Activated effector memory CD4-positive, alpha-beta T cell treated with Interleukin-2 at 50 U/mL for 16 hours (primary cell): ENCODE results near the gene GRPEL2.
"Not testable (repeated sequence)": the region's sequence is repeated elsewhere in the genome, so short reads cannot be mapped to it uniquely, and the experiment has no call there.

ENCODE experiments used
- DNase-seq: peaks from one replicate; pipeline ENCODE4 v3.0.0-alpha.2; 2020

The GRPEL2 gene

DNA sequence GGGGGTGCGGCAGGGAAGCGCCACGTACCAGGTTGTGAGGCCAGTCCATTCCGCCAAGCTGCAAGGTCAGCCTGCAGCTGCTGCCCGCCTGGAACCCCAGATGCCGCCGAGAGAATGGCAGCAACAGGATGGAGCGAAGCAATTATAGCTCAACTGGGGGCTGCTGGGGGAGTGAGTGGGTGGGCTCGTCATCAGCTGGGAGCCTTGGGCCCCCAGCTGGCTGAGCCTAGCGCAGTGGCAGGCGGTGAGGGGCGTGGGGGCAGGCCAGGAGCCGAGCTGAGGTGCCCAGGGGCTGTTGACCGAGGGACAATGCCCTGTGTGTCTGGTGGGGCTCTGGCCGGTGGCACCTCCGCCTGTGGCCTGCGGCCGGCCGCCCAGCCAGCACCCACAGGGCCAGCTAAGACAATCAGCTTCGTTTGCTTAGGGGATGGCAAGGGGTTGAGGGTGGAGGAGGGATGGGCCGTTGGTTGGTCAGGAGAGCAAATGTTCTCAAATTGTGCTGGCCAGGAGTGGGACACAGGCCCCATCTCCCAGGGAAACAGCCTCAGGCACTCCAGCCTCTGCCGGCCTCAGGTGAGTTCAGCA, 34.0 kb downstream of the GRPEL2 start, which contains the start of gene IL17B:
TSS of gene IL17B (minus strand) at position 116 of the 585 bp plus-strand sequence. CDS start at position 49, 67 bp downstream.
- no peak for DNase-seq

DNA sequence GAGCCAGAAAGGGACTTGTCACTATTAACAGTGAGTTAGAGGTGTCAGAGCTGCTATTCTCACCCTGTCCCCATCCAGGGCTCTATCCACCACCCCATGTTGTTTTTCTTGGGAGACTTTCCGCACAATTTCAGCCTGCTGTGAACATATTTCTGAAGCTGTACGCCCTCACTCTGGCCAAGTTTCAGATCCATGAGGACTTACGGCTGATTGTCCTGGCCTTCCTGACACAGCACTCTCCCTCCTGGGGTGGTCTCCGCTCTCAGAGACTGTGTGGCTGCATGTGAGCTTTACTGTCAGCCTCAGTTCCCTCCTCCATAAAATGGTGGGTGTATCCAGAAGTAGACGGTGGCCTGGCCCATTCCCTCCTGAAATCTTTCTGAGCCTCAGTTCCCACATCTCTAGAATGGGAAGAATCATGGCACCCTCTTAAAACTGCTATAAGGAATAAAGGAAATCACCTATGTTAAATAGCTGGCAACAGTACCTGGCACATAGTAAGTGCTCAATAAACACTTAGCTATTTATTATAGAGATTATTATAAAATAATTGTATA, 34.6 kb downstream of the GRPEL2 start:
- DNase-seq: no peak

DNA sequence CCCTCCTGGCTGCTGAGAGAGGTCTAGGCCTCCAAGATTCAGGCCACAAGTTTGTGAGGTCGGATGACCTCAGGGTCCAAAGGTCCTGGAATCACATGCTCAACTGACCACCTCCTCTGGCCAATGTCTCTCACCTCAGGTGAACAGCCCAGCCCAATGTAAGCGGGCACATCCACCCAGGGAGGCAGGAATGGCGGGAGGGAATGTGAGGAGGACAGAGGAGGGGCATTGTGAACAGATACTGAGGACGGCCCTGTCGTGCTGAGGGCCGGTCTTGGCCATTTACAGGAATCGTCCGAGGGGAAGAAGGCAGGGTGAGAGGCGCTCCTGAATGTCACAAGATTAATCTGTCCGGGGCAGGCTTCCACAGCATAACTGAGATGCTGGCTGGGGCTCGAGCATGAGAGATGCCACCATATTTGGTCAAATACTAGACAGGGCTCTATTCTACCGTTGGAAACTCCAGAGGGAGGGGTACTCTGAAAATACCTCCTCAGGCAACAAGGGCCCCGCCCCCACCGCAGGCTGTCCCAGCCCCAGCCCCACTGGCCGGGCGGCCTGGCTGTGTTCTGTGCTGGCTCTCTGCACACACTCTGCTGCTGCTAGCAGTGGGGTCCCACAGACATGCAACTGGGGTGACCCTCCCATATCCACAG, 35.3 kb downstream of the GRPEL2 start:
- no peak for DNase-seq

DNA sequence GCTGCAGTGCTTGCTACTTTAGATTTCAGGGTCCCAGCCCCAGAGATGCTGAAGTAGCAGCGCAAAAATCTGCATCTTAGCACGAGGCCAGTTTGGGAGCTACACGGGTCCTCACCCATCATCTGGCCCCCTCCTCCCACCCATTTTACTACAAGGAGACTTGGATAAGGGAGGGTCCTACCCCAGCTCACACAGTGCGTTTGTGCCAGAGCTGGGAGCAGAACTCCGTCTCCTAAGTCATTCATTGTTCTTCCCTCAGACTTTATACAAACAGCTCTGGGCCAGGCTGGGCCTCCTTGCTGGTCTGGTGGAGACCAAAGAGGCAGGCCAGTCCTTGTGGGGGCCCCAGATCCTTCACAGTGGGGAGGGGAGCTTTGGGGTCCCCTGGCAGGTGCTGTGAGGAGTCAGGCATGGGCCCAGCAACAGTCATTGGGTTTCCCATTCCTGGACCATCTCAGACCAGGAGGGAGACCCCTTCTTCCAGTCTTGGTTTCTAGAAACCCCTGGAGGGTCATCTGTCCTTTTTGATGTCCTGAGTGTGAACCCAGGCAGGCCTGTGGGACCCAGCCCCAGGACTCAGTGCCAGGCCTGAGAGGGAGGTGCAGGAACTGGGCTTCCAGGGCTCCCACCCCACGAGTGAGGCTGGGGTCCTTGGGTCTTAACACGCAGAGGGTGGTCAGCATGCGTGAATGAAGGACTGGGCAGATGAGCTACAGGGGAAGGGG, 36.1 kb downstream of the GRPEL2 start:
- DNase-seq: no peak

DNA sequence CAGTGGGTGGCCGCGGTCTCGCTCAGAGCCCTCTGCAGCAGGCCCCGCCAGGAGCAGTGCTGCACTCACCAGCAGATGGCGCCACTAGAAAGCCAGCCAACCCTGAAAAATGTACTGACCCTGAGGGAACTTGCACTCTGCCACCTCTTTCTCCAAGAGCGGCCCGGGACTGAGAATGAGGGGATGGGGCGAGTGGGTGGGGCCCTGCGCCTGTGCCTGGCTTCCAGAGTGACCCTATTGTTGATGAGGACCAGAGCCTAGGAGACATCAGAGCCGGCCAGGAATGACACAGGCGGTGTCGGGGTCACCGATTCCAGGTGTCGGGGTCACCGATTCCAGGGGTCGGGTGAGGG, 36.7 kb downstream of the GRPEL2 start:
- peak; percentile 58 for DNase-seq

DNA sequence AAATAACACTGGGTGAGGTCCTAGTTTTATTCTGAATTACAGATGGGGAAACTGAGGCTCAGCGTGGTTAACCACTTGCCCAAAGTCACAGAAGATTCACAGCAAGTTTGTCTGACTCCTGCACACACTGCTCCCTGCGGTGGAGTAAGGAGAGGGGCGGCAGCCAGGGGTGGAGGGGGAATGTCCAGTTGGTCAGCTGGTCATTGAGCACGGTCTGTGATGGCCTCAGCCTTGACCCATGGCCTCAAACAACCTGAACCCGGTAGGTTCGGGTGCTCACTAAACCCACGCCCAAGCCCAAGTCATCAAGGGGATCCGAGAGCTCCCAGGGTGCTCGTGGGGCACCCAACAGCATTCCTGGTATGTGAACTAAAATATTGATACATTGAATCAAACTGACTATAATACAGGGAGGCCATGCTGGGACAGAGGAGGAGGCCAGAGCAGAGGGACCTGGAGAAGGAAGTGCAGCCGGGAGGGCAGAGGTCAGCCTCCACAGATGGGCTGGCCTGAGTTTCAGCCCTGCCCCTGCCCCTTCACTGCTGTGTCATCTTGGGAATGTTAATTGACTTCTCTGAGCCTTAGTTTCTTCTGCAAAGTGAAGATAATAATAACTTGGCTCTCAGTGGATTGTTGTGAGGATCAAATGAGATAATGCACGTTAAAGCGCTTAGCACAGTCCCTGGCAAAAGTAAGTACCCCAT, 37.4 kb downstream of the GRPEL2 start:
- no peak for DNase-seq

DNA sequence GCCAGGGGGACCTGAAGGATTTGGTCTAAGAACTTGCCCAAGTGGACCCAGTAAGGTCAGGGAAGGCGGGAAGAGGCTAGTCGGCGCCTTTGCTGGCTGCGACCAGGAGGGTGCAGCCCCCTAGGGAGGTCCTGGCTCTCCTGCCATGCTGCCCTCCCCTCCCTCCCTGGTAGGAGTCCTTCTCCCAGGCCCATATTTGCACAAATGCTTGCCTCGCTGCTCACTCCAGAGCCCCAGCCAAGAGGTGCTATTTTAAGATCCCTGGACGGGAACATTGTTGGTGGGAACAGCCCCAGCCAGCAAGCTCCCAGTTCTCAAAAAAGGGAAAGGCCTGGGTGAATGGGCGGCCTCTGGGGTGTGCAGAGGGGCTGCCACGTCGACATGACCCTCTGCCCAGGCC, 38.1 kb downstream of the GRPEL2 start:
- DNase-seq: no peak

DNA sequence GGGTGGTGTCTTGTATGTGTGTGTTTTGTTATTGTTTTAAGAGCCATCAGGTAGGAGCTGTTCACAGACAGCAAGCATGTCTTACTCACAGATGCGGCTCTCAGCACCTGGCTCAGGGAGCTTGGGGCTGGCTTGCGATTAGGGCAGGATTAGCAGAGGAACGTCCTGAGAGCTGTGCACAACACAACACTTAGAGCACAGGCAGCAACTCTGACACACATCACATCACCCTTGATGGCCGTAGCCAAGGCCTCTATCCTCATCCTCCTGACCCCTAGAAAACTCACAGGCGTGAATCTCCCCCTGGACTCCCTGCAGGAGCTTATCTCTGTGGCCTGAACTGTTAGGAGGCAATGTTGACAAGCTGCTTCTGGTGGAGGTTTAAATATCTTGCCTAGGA, 40.9 kb downstream of the GRPEL2 start:
- no peak for DNase-seq

DNA sequence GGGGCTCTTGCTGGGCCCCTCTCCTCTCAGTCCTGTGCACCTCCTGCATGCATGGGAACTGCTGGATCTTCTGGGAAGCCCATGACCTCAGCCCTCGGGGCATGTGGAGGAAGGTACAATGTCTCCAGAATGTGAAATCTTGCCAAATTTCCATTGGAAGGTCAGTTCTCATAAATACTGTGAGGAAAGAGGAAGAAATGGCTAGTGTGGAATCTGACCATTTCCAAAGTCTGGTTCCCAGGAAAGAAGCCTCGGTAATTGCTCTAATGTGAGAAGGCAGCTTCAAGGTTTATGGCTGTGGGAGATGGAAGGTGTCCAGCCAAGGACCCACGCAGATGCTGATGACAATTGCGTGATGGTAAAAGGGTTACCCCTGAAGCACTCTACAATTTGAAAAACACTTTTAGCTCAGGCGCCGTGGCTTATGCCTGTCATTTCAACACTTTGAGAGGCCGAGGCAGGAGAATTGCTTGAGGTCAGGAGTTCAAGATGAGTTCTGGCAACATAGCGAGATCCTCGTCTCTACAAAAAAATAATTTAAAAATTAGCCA, 41.9 kb downstream of the GRPEL2 start:
- DNase-seq: no peak

DNA sequence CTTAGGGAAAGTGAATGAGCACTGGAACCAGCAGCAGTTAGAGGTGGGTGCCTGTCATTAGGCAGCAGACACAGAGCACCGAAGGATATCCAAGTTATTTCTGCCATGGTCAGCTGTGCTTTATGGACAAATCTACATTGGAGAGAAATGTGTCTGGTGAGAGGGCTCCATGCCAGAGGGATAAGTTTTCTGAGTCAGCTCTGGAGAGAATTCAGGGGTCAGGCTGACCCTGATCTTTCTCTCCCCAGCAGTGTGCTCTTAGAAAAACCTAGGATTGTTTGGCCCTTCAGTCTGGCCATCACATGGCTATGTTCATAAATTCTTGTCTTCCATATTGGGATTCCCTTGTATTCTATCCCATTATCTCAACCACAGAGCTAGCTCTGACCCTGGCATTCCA, 42.7 kb downstream of the GRPEL2 start:
- DNase-seq: no peak

DNA sequence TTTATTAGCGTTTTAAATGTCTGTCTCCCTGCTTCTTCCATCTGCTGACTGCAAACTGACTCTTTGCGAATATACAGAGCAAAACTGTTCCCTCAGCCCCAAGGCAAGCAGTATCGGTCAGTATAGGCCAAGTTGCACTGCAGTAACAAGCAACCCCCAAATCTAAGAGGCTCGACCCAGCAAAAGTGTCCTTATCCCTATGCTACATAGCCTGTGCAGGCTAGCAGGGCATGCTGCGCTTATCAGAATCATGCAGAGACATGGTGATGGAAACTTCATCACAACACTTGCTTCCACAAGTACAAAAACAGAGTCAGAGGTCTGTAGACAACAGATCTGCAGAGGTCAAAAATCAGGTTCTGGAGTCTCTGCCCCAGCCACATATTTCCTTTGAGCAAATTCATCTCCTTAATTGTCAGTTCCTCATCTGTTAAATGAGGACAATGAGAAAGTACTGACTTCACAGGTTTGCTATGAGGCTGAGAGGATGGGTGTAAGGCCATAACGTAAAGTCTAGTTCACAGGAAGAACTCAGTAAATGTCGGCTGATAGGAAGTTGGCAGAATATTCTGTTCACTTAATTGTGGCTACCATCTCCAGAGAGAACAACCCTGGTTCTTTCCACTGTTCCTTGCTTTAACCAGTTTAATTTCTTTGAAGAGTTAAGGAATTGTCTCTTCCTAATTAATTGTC, 43.3 kb downstream of the GRPEL2 start:
- no peak for DNase-seq

DNA sequence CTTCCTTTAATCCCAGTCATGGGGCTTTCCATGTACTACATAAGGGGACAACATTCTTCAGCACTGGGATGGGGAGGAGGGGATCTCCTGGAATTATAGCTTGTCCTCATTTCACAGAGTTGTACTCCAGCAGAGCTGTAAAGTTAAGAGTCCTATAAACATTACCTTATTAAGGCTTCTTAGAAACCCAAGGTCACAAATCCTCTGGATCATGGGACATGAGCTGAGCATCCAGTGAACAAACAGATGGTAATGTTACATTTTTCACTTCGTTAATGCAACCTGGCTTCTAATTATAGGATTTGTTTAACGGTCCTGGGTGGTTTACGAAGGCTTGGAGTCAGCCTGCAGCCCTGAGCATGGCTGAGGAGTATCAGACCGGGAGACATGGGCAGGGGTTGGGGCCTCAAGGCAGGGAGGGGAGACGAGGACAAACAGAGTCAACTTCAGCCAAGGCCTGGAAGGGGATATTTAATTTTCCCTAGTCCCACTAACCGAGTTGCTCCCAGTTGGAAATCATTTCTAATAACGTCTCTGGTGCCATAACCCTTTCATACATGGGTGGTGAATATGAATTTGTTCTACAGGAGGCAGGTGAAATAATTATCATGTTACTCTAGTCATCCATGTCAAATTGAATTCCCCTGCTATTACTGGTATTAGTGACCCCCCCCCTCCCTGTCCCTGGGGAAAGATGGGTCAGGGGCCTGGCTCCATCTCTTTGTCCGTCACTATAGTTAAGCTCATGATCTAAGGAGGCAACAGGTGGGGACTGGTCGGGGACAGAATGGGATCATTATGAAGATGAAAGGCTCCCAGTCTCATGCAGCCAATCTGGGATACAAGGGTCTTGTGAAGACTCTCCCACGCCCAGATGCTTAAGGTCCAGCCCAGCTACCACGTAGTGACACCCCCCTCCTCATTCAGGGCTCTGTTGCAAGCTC, 44.5 kb downstream of the GRPEL2 start:
- DNase-seq: no peak

DNA sequence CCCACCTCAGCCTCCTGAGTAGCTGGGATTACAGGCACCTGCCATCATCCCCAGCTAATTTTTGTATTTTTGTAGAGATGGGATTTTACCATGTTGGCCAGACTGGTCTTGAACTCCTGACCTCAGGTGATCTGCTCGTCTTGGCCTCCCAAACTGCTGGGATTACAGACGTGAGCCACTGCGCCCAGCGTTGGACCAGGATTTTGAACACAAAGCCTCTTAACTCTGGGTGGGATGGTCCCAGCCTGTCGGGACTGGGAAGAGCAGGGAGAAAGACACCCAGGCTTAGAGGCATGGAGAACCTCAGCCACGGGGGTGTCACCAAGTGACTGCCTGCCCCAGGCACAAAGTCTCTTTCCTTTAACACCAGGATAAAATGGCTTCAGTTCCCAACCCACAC, 45.8 kb downstream of the GRPEL2 start:
- not testable (repeated sequence) for DNase-seq

DNA sequence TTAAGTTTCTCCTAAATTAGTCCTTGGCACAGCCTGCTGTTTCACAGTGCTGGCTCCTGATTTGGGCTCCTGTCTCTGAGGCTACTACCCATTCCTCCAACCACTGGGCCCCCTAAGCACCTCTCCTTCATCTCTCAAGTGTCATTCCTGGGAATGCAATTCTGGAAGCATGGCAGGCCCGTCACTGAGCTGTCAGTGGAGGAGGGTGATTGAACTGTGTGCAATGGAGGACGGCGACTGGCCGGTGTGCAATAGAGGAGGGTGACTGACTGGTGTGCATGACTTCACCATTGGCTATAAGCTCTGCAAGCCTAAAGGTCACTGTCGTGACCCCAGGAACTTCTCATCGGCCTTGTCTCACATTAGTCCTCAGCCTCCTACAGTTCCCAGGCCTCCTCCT, 46.2 kb downstream of the GRPEL2 start:
- no peak for DNase-seq

DNA sequence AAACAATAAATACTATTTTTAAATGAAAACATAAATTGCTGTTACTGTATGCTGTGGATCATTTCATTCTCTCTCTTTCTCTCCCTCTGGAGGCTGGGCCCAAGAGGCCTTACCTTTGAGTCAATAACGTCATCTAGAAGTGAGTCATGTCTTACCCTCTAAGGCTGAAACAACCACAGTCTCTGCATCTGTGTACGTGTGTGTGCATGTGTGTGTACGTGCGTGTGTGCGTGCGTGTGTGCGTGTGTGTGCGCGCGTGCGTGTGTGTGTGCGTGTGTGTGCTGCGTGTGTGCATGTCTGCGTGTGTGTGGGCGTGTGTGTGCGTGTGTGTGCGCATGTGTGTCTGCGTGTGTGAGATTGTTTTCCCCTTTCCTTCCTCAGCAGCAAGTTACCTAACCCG, 47.4 kb downstream of the GRPEL2 start:
- DNase-seq: no peak

DNA sequence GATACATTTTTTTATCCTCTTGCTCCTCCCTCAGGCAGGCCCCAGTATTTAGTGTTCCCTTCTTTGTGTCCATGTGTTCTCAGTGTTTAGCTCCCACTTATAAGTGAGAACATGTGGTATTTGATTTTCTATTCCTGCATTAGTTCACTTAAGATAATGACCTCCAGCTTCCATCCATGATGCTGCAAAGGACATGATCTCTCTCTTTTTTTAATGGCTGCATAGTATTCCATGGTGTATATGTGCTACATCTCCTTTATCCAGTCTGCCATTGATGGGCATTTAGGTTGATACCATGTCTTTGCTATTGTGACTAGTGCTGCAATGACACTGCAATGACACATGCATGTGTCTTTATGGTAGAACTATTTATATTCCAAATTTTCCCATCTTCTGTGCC, 49.7 kb downstream of the GRPEL2 start:
- DNase-seq: not testable (repeated sequence)

DNA sequence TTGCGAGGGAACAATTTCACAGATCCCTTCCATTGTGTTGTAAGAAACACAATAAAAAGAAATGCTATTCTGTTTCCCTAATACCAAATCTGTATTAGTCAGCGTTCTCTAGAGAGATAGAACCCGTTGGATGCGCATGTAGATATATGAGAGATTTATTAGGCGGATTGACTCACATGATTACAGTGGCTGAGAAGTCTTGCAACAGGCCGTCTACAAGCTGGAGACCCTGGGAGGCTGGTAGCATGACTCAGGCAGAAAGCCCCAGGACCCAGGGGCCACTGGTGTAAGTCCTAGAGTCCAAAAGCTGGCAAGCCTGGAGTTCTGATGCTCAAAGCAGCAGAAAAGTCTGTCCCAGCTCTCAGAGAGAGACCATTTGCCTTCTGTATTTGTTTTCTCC, 52.2 kb downstream of the GRPEL2 start:
- no peak for DNase-seq

DNA sequence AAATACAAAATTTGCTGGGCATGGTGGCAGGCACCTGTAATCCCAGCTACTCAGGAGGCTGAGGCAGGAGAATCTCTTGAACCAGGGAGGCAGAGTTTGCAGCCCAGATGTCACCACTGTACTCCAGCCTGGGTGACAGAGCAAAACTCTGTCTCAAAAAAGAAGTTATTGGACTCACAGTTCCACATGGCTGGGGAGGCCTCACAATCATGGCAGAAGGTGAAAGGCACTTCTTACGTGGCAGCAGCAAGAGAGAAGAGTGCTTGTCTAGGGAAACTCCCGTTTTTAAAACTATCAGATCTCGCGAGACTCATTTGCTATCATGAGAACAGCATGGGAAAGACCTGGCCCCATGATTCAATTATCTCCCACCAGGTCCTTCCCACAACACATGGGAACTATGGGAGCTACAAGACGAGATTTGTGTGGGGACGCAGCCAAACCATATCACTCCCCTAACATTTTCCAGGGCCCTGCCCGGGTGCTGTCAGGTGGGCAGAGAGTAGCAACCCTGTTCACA, 53.5 kb downstream of the GRPEL2 start:
- DNase-seq: not testable (repeated sequence)

DNA sequence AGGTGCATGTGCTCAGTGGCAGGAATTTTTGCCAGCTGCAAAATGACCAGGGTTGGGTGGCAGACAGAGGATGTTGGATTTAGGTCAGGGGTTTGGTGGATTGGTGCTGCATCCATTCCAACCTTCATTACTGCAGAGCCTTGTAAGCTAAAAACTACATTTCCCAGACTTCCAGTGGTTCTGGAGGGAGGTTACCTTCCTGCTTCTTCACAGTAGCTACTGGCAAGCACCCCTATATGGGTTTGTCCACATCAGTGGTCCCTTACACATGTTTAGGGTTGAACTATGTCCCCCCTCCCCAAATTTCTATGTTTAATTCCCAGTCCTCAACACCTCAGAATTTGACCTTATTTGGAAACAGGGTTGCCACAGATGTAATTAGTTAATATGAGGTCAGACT, 54.5 kb downstream of the GRPEL2 start:
- DNase-seq: no peak

DNA sequence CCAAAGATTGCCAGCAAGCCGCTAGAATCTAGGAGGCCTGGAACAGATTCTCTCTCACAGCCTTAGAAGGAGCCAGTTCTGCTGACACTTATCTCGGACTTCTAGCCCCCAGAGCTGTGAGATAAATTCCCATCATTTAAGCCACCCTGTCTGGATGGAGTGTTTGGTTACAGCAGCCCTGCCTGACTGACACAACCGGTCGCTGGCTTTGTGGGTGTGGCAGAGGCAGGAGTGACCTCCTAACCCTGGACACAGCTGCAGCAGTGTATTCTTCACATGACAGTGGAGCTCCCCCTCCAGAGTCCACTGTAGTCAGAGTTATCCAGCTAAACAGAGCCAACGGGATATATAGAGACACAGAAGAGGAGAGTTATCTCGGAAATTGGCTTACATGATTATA, 55.0 kb downstream of the GRPEL2 start:
- DNase-seq: no peak

DNA sequence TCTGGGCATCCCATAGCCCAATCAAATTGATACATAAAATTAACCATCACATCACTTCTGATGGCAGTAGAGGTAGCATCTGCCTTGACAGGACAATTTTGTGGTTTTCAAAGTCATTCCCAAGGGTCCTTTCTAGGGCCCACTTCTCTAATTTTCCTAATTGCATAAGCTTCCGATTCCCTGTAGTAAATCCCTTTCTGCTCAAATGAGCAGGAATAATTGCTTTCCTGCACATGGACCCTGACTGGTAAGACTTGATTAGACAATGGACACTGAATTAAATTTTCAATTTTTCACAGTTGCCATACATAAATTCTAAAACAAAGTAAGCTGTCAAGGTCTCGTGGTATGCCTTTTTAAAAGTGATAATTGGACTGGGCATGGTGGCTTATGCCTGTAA, 55.8 kb downstream of the GRPEL2 start:
- DNase-seq: no peak
